GM21576 (cell line): ENCODE measurements around the gene CLEC14A.

ENCODE experiments used
- ATAC-seq: cut with Tn5 transposase; IDR thresholded peaks from one replicate; pipeline ENCODE4 v1.9.1; 2021; ENCODE audit warnings: mild to moderate bottlenecking, moderate library complexity; ENCODE audit not compliant: unreplicated experiment

Gene CLEC14A

DNA sequence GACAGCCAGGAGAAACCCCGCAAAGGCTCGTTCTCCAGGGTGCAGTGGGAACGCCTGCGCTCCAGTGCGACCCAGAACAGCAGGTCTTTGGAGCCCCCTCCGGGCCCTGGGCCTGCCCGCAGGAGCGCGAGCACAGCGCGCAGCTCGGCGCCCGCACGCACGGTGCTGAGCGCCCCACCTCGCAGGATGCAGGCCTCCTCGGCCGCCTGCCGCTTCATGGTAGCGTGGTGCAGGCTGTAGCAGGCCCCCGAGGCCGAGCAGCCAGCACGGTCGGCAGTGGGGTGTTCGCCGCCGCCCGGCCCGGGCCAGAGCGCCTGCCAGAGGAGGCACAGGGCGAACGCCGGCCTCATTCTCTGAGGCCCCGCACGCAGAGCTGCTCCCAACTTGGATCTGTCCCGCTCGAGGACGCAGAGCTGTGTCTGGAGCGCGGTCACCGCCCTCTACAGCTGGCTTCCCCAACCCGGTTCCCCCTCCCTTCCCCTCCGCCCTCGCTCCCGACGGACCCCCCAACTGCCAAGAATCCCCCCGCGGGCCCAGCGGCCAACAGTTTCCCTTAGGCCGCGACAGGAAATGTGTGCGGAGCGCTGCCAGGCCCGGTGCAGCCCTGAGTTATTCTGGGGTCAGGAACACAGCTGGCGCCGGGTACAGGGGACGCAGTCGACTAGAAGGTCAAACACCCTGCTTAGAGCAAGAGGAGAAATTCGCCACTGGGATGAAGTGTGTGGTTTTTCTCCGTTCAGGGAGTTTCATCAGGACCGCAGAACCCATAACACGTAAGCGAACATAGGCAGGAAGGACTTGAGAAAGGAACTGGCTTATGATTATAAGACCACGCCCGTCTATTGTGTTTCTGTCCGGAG, at the start of gene CLEC14A:
CLEC14A (minus strand) TSS at position 421 of the 860 bp plus-strand sequence; CDS start at position 350, 71 bp downstream.
- no peak for ATAC-seq

DNA sequence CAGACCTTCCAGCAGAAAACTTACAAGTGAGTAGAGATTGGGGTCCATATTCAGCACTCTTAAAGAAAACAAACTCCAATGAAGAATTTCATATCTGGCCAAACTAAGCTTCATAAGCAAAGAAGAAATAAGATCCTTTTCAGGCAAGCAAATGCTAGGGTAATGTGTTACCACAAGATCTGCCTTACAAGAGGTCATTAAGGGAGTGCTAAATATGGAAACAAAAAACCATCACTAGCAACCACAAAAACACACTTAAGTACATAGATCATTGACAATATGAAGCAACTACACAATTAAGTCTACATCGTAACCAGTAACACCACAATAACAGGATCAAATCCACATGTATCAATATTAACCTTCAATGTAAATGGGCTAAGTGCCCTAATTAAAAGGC, 47.1 kb upstream of the CLEC14A start:
- no peak for ATAC-seq

DNA sequence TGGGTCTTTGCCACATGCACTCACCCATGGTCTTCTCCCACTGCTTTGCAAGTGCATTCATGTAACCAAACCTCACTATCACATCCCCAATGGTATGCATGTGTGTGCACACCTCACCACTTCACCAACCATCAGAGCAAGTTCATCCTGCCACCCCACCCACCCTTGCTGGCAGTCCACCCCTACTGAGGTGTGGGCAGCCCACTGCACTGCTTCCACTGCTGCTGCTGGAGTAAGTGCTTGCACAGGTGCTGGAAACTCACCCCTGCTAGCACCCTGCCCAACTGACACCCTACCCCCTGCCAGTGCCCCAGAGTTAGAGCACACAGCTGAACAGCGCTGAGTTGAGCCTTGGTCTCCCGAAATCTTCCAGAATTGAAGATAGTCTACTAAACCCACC, 46.1 kb upstream of the CLEC14A start:
- no peak for ATAC-seq

DNA sequence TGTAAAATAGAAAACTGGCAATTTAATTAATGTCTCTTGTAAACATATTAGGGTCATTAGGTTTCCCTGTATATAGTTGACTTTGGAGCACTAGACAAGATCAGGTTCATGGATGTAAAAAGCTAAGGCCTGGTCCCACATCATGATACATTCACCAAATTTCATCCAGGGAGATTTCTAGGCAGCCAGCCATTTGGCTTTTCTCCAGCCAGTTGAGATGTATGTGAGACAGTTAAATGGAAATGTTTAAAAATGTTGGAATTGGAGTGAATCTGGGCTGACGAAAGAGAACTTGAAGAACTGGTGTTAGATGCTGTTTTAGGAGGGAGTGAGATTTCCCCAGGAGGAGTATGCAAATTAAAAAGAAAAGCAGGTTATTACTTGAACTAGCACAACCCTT, 41.8 kb upstream of the CLEC14A start:
- no peak for ATAC-seq

DNA sequence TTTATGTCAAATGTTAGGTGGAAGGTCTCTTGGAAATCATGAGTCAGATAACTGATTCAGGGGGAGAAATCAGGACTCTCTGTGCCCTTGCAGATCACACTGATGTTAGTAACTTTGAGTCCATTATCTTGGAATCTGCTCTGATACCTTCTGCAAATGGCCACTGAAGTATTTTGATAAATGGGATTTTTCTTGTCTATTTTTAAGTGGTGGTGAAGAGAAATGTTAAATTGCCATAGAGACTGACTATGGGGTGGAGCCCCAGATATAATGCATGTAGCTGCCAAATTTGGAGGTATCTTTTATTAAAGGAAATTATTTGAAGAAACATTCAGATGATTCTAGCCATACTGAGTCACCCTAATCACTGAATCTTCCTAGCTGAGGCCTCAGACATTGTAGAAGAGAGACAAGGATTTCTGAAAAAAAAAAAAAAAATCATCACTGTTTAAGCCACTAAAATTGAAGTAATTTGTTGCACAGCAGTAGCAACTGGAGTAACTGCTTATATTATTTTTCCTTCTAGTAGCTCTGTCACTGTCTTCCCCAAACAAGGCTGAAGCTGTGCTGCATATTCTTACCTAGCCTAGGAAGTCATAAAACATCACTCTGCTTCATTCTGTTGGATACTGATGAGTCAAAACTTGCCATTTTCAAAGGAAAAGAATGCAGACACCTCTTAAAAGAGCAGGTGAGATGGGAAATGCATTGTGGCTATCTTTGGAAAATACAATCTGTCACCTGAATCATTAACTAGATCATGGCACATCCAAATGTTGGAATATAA, 36.0 kb upstream of the CLEC14A start:
- ATAC-seq = no peak

GRCh38 chr14:38290601-38291188, 34.8 kb upstream of the CLEC14A start:
- ATAC-seq = no peak

GRCh38 chr14:38286452-38286851, 30.6 kb upstream of the CLEC14A start:
- ATAC-seq = no peak

DNA sequence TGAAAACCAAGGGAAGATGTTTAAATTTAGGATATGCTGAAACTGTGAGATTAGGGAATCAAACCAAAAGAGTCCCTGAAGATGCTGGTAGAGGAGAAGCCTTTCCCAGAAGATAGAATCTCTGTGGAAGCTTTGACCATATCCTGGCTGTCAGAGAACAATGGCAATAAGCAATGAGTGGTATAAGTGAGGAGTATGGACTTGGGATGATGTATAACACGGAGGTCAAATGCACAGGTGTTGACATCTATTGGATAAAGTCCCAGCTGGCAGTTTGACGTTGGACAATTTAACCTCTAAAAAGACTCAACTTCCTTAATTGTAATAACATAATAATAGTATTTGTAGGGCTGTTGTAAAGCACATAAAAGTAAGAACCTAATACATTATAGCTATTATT, 30.1 kb upstream of the CLEC14A start:
- no peak for ATAC-seq

- no peak for ATAC-seq
Observed at GRCh38 chr14:38282936-38283335, 27.0 kb upstream of the CLEC14A start.

DNA sequence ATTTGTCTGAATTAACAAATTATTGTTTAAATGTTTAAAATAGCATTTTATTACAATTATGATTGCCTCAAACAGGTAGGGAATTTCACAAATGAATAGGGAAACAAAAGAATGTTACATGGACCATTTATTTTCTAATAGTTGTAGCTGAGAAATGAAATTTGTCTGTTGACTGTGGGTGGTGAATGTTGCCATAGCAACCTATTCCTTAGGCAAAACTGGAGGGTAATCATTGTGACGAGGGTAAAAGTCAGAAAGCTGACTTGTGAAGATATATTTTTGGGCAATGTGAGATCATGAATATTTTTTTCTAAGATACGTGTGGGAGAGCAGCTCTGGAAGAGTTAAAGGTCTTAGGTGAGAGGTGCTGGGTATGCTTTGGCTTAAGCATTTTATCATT, 24.2 kb upstream of the CLEC14A start:
- ATAC-seq = no peak

DNA sequence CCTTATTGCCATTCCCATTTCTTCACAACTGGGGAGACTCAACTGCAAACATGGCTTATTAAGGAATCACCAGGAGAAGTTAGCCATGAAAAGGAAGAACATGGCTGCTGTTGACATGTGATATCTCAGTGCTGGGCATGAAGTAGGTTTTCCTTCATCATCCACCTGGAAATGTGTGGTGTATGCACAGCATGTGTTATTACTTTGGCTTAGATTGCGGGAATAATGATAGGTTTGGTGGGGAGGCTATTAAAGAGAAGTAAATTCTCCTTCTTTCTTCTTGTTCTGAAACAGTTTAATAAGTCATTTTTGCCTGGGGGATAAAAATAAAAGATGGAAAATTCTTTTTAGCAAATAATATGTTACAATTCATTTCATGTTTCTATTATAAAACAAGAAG, 23.7 kb upstream of the CLEC14A start:
- ATAC-seq = no peak

- no peak for ATAC-seq
Observed at GRCh38 chr14:38278035-38278434, 22.1 kb upstream of the CLEC14A start.

- no peak for ATAC-seq
Observed at GRCh38 chr14:38262844-38263243, 7.0 kb upstream of the CLEC14A start.

DNA sequence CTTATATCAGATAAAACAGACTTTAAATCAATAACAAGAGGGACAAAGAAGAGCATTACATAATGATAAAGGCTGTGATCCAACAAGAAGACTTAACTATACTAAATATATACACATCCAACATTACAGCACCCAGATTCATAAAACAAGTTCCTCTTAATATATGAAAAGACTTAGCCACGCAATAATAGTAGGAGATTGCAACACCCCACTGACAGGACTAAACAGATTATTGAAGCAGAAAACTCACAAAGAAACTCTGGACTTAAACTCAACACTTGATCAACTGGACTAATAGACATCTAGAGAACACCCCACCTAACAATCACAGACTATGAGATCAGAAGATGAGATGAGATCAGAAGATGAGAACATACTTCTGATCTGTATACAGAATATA, 5.7 kb upstream of the CLEC14A start:
- ATAC-seq = no peak

- no peak for ATAC-seq
Observed at GRCh38 chr14:38257507-38257906, 1.6 kb upstream of the CLEC14A start.

GRCh38 chr14:38256533-38256840, 594 bp upstream of the CLEC14A start:
- ATAC-seq = no peak

DNA sequence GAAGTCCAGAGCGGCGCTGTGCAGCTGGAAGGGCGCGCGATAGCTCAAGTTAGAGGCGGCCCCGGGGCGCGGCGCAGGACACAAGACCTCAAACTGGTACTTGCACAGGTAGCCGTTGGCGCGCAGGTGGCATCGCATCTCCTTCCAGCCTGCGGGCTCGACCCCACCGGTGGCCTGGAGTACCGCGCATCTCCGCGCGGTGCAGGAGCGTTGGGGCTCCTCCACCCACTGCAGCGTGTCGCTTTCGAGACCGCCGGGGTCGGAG, 553 bp downstream of the CLEC14A start:
- no peak for ATAC-seq

DNA sequence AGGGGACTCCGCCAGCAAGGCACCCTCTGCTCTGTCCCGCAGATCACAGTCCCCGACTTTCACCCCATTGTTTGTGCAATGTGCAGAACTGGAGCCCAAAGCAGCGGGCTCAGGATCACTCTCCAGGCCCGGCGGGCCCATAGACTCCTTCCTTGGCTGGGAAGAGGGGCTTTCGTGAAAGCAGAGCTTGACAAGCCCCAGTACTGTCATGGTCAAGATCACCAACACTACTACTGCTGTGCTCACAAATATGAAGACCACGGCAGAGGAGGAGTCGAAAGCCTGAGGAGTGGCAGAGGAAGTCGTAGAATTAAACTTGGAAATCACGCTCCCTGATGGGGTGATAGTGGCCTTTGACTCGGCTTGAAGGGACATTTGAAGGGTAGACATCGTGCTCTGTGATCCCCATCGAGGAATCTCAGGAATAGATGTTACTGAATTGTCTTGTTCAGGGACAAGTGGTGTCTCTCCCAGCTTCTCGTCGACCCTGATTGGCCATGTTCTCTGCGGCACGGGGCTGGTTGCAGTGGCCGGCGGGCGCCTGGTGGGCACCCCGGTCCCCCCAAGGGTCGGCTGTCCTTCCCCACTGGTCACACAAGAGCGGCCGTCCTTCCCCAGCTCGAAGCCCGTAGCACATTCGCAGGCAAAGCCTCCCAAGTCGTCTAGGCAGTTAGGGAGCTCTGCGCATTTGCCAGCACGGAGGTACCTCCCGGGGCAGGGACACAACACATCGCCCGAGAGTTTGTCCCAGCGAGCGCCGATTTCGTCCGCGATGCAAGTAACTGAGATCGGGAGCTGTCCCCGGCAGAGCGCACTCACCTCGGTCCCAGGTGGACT, 1.1 kb downstream of the CLEC14A start:
- no peak for ATAC-seq

- ATAC-seq = no peak
Observed at GRCh38 chr14:38253676-38254075, 2.2 kb downstream of the CLEC14A start.

GRCh38 chr14:38252066-38252710, 3.7 kb downstream of the CLEC14A start:
- ATAC-seq = no peak

- no peak for ATAC-seq
Observed at GRCh38 chr14:38250331-38250730, 5.6 kb downstream of the CLEC14A start.
